ENCODE measurements around the gene CYP2A6.
"Not testable (repeated sequence)": the region's sequence is repeated elsewhere in the genome, so short reads cannot be mapped to it uniquely, and the experiment has no call there.

The CYP2A6 gene

GRCh38 chr19:40836754-40837429 is 13.4 kb downstream of the CYP2A6 start:
- no peak for DNase-seq (ENCODE audit: extremely low read depth, low read depth)
- no peak for TF ChIP-seq CTCF (IDR thresholded peaks at IDR 0.05; ENCODE audit: low read depth, low read length)

- not testable (repeated sequence) for DNase-seq (ENCODE audit: extremely low read depth, low read depth)
Observed at GRCh38 chr19:40833728-40834533, 16.3 kb downstream of the CYP2A6 start.

- DNase-seq (ENCODE audit: extremely low read depth, low read depth): not testable (repeated sequence)
Observed at GRCh38 chr19:40832431-40832790, 17.8 kb downstream of the CYP2A6 start.

- DNase-seq (ENCODE audit: extremely low read depth, low read depth): peak; percentile 96
- no peak for TF ChIP-seq CTCF (IDR thresholded peaks at IDR 0.05; ENCODE audit: low read depth, low read length)
Observed at GRCh38 chr19:40831502-40832430, 18.5 kb downstream of the CYP2A6 start.

- not testable (repeated sequence) for DNase-seq (ENCODE audit: extremely low read depth, low read depth)
Observed at GRCh38 chr19:40830741-40831140, 19.5 kb downstream of the CYP2A6 start.

GRCh38 chr19:40829205-40829604 is 21.0 kb downstream of the CYP2A6 start:
- DNase-seq (ENCODE audit: extremely low read depth, low read depth): no peak
- no peak for TF ChIP-seq CTCF (IDR thresholded peaks at IDR 0.05; ENCODE audit: low read depth, low read length)

- no peak for DNase-seq (ENCODE audit: extremely low read depth, low read depth)
- TF ChIP-seq CTCF (IDR thresholded peaks at IDR 0.05; ENCODE audit: low read depth, low read length): no peak
Observed at GRCh38 chr19:40827386-40828247, 22.6 kb downstream of the CYP2A6 start.

GRCh38 chr19:40826699-40827385 is 23.4 kb downstream of the CYP2A6 start:
- DNase-seq (ENCODE audit: extremely low read depth, low read depth): not testable (repeated sequence)

- DNase-seq (ENCODE audit: extremely low read depth, low read depth): not testable (repeated sequence)
Observed at GRCh38 chr19:40826312-40826698, 23.9 kb downstream of the CYP2A6 start.

GRCh38 chr19:40825460-40826095 is 24.7 kb downstream of the CYP2A6 start:
- DNase-seq (ENCODE audit: extremely low read depth, low read depth): not testable (repeated sequence)

- not testable (repeated sequence) for DNase-seq (ENCODE audit: extremely low read depth, low read depth)
Observed at GRCh38 chr19:40824916-40825315, 25.3 kb downstream of the CYP2A6 start.

- not testable (repeated sequence) for DNase-seq (ENCODE audit: extremely low read depth, low read depth)
Observed at GRCh38 chr19:40822704-40823553, 27.3 kb downstream of the CYP2A6 start.

Data from AG09319 (cell line).